HCT116 (cell line): ENCODE data around the gene SH3BP5L.

Experiments
- CBX3 ChIP-seq: IDR thresholded peaks from 2 replicates; pipeline ENCODE4 v1.6.1; 2012; ENCODE audit warnings: low read depth
- CEBPB ChIP-seq: IDR thresholded peaks from 2 replicates; pipeline ENCODE4 v1.6.1; 2012; ENCODE audit warnings: low read depth
- EGR1 ChIP-seq: IDR thresholded peaks from 2 replicates; pipeline ENCODE4 v1.6.1; 2012; ENCODE audit warnings: low read depth
- EZH2 ChIP-seq: fragments of 200-600 bp; sonication (generic); IDR thresholded peaks from 2 replicates; pipeline ENCODE4 v1.6.1; 2017; ENCODE audit warnings: antibody characterized with exemption, mixed run types
- RAD21 ChIP-seq: IDR thresholded peaks from 2 replicates; pipeline ENCODE4 v1.6.1; 2012; ENCODE audit warnings: low read depth, mild to moderate bottlenecking
- ZNF274 ChIP-seq: fragments of 200-500 bp; sonication (Bioruptor generic); IDR thresholded peaks from 2 replicates; pipeline ENCODE4 v1.6.1; 2014; ENCODE audit warnings: mild to moderate bottlenecking, low read depth, low read length, inconsistent platforms
- TF ChIP-seq, protein P1 (sequence below), 3 experiments: fragments of 200-600 bp in 1 of 3; sonication (generic) in 1 of 3; IDR thresholded peaks in 2 of 3; conservative IDR thresholded peaks in 1 of 3; 2 replicates each; pipeline ENCODE4 v1.5.1; 2012 to 2017; ENCODE audit warnings: low read depth in 2 of 3, low read length in 2 of 3, antibody characterized with exemption in 1 of 3, borderline replicate concordance in 1 of 3, control low read depth in 1 of 3, mild to moderate bottlenecking in 1 of 3, mixed read lengths in 1 of 3, mixed run types in 1 of 3, moderate library complexity in 1 of 3; ENCODE audit not compliant: insufficient read depth in 1 of 3
- TF ChIP-seq, protein P2 (sequence below): IDR thresholded peaks from 2 replicates; pipeline ENCODE4 v1.6.1; 2011; ENCODE audit warnings: mild to moderate bottlenecking, low read length, moderate library complexity; ENCODE audit not compliant: insufficient replicate concordance; ENCODE audit errors: extremely low read depth
- TF ChIP-seq, protein P3 (sequence below): IDR thresholded peaks from 2 replicates; pipeline ENCODE4 v1.6.1; 2012

DNA sequence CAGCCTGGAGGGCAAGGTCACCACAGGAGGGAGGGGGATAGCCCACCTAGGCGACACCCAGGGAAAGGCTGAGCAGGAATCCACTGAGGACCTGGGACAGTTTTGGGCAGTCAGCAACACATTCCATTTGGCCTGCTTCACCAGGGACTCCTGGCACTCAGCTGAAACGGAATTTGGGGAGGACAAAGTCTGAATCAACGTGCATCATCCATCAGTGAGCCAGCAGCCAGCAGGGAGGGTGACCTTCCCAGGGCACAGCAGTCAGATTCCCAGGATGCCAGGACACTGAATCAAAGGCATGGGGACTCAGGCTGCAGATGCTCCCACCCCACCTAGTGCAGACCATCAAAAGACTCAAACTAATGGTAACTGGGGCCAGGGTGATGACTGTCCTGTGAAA, 4.6 kb downstream of the SH3BP5L start:
- TF ChIP-seq EZH2 (no peak), RAD21 (no peak), CEBPB (no peak), CBX3 (no peak), ZNF274 (no peak), EGR1 (no peak)
- TF ChIP-seq, protein P1, sequence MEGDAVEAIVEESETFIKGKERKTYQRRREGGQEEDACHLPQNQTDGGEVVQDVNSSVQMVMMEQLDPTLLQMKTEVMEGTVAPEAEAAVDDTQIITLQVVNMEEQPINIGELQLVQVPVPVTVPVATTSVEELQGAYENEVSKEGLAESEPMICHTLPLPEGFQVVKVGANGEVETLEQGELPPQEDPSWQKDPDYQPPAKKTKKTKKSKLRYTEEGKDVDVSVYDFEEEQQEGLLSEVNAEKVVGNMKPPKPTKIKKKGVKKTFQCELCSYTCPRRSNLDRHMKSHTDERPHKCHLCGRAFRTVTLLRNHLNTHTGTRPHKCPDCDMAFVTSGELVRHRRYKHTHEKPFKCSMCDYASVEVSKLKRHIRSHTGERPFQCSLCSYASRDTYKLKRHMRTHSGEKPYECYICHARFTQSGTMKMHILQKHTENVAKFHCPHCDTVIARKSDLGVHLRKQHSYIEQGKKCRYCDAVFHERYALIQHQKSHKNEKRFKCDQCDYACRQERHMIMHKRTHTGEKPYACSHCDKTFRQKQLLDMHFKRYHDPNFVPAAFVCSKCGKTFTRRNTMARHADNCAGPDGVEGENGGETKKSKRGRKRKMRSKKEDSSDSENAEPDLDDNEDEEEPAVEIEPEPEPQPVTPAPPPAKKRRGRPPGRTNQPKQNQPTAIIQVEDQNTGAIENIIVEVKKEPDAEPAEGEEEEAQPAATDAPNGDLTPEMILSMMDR (IDR thresholded peaks at IDR 0.05 in 2 of 3, conservative IDR thresholded peaks at IDR 0.05 in 1 of 3; ENCODE audit: borderline replicate concordance in 1 of 3, insufficient read depth in 1 of 3, low read depth in 2 of 3, low read length in 2 of 3): no peak
- TF ChIP-seq, protein P2, sequence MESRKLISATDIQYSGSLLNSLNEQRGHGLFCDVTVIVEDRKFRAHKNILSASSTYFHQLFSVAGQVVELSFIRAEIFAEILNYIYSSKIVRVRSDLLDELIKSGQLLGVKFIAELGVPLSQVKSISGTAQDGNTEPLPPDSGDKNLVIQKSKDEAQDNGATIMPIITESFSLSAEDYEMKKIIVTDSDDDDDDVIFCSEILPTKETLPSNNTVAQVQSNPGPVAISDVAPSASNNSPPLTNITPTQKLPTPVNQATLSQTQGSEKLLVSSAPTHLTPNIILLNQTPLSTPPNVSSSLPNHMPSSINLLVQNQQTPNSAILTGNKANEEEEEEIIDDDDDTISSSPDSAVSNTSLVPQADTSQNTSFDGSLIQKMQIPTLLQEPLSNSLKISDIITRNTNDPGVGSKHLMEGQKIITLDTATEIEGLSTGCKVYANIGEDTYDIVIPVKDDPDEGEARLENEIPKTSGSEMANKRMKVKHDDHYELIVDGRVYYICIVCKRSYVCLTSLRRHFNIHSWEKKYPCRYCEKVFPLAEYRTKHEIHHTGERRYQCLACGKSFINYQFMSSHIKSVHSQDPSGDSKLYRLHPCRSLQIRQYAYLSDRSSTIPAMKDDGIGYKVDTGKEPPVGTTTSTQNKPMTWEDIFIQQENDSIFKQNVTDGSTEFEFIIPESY: no peak
- TF ChIP-seq, protein P3, sequence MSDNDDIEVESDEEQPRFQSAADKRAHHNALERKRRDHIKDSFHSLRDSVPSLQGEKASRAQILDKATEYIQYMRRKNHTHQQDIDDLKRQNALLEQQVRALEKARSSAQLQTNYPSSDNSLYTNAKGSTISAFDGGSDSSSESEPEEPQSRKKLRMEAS: no peak
